Upper lobe of right lung (tissue), 1 donor: ENCODE results near the gene PNMA8A. TPM values are rescaled to one million over a fixed set of nuclear protein-coding genes. Genes with fewer than 3 reads are reported as not detected.

ENCODE experiments used
- ATAC-seq: fragments of 200-7000 bp; cut with Tn5 transposase; one replicate; pipeline ENCODE4 v1.9.1; 2020; ENCODE audit warnings: mild to moderate bottlenecking, moderate library complexity
- DNase-seq: peaks from one replicate; pipeline ENCODE4 v3.0.0-alpha.2; 2020
- H3K27ac ChIP-seq: fragments of 200-600 bp; one replicate; pipeline ENCODE4 v1.8.0; 2022
- H3K27me3 ChIP-seq: fragments of 200-600 bp; one replicate; pipeline ENCODE4 v1.8.0; 2022; ENCODE audit warnings: mild to moderate bottlenecking
- H3K36me3 ChIP-seq: fragments of 200-600 bp; one replicate; pipeline ENCODE4 v1.8.0; 2022
- H3K4me1 ChIP-seq: fragments of 200-600 bp; one replicate; pipeline ENCODE4 v1.8.0; 2022
- H3K4me3 ChIP-seq: fragments of 200-600 bp; one replicate; pipeline ENCODE4 v1.8.0; 2022; ENCODE audit warnings: mild to moderate bottlenecking
- H3K9me3 ChIP-seq: fragments of 200-600 bp; one replicate; pipeline ENCODE4 v1.8.0; 2022
- CTCF ChIP-seq: fragments of 200-600 bp; IDR thresholded peaks from one replicate; pipeline ENCODE4 v1.8.0; 2022; ENCODE audit warnings: antibody characterized with exemption
- intact Hi-C: fragments of 100-400 bp; cut with DNase I; formaldehyde crosslinking; loops from one replicate; pipeline ENCODE4 v1.11.0; 2022
- total RNA-seq: library from RNA; stranded (reverse); fragmentation: NEBNext Ultra II Directional; extraction: Animal tissue kit (Norgen Biotek cat#: 25700); gene quantifications from one replicate; pipeline ENCODE4 v1.2.1, GENCODE V29; 2021
- donor health status: DM: no; HTN: yes; CAD: no; lungs with severe emphysema.

Gene PNMA8A
- total RNA-seq, 1 donor from 2014 or later: 1.8 TPM

DNA sequence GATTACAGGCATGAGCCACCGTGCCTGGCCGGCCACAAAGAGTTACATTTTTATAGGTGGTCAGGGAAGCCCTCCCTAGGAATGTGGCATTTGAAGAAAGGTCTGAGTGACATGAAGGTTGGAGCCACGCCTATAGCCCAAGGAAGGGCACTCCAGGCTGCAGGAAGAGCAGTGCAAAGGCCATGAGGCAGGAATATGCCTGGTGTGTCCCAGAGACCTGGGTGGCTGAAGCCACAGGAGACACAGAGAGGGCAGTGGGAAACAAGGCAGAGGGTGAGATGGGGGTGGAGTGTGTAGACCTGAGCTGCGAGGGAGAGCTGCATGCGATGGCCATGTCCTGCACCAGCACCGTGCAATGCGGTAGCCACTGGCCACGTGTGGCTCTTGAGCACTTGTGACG lies 19.4 kb upstream of the PNMA8A start:
- intact Hi-C loops: no loop called here
- Histone ChIP-seq H3K36me3 (no peaks in the 10 kb centered on the region), H3K27ac (no peak overlapping the region), H3K27me3 (peaks cover 73% of the 10 kb centered on the region), H3K4me1 (peaks cover 37% of the 10 kb centered on the region), H3K9me3 (no peaks in the 10 kb centered on the region), H3K4me3 (no peak overlapping the region)
- no peak for DNase-seq
- ATAC-seq: no peak
- TF ChIP-seq CTCF: no peak

- Histone ChIP-seq H3K36me3 (no peaks in the 10 kb centered on the region), H3K4me3 (peak overlapping the region; percentile 16), H3K9me3 (no peaks in the 10 kb centered on the region), H3K27ac (peak overlapping the region; percentile 30), H3K4me1 (peaks cover 37% of the 10 kb centered on the region), H3K27me3 (peaks cover 65% of the 10 kb centered on the region)
- DNase-seq (peak; percentile 80), ATAC-seq (peak; percentile 73)
- intact Hi-C loops: loop anchor here (5.0 to 10.0 kb wide), 2 partner anchors 92 to 205 kb away; no protein-coding TSS in a partner anchor
- TF ChIP-seq CTCF: peak; percentile 39
These were observed 18.3 kb upstream of the PNMA8A start for GRCh38 chr19:46489445-46490272.

DNA sequence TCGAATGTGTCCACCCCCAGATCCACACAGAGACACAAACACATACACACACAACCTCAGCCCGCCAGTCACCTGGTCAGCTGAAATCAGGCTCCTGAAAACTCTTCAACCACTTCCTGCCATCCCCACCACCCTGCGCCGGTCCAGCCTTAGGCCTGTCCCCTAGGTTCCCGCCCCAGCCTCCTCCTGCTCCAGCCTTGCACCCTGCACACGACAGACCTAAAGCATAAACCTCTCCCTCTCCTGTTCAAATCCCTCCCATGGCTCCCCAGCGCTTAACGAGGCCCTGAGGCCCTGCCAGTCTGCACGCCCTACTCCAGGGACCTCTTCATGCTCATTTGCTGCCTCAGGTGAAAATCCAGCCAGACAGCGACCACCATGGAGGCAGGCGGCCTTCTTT lies 17.2 kb upstream of the PNMA8A start:
- H3K27me3 ChIP-seq: peaks cover 65% of the 10 kb centered on the region
- no peaks in the 10 kb centered on the region for H3K9me3 ChIP-seq
- DNase-seq (no peak), ATAC-seq (no peak)
- no peaks in the 10 kb centered on the region for H3K36me3 ChIP-seq
- intact Hi-C loops: loop anchor here (5.0 to 10.0 kb wide), 2 partner anchors 91 to 204 kb away; no protein-coding TSS in a partner anchor
- no peak for TF ChIP-seq CTCF
- H3K4me3 ChIP-seq: no peak overlapping the region
- H3K27ac ChIP-seq: no peak overlapping the region
- peaks cover 28% of the 10 kb centered on the region for H3K4me1 ChIP-seq

DNA sequence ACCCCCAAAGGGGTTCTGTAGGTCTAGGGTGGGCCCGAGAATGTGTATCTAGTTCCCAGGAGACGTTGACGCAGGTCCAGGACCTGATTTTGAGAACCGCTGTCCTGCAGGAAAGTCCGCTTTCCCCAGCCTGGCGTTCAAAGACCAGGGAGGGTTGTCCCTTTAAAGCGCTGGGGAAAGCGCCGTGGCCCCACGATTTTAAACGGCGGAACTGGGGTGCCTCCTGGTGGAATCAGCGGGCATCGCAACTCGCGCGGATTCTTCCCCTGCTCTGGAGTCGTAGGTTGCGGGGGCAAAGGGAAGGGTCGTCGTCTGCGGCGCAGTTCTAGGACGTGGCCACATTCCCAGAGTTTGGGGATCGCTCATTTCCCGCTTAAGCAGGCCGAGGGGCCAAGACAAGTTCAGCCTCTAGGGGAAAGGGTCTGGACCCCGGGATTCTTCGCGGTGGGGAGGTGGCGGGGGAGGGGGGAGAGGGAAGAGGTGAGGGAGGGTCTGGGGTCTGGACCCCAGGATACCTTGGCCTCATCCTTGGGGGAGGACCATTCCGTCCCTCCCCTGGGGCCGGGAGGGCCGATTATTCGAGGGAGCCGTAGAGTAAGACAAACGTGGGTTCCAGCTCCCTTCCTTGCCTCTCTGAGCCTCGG lies 16.6 kb upstream of the PNMA8A start:
- peak overlapping the region; percentile 29 for H3K4me3 ChIP-seq
- intact Hi-C loops: loop anchor here (5.0 to 10.0 kb wide), 2 partner anchors 91 to 203 kb away; no protein-coding TSS in a partner anchor
- H3K27me3 ChIP-seq: peaks cover 60% of the 10 kb centered on the region
- H3K36me3 ChIP-seq: no peaks in the 10 kb centered on the region
- peaks cover 22% of the 10 kb centered on the region for H3K4me1 ChIP-seq
- DNase-seq (peak; percentile 87), ATAC-seq (peak; percentile 81)
- no peaks in the 10 kb centered on the region for H3K9me3 ChIP-seq
- TF ChIP-seq CTCF: peak; percentile 90
- no peak overlapping the region for H3K27ac ChIP-seq

GRCh38 chr19:46487178-46487801 lies 15.9 kb upstream of the PNMA8A start:
- DNase-seq: no peak
- intact Hi-C loops: loop anchor here (5.0 to 10.0 kb wide), 2 partner anchors 90 to 202 kb away; no protein-coding TSS in a partner anchor

More at GRCh38 chr19:46487178-46487801, 15.9 kb upstream of the PNMA8A start:
- H3K4me3 ChIP-seq: peak overlapping the region; percentile 29
- no peak for TF ChIP-seq CTCF
- H3K36me3 ChIP-seq: no peaks in the 10 kb centered on the region
- H3K4me1 ChIP-seq: peaks cover 20% of the 10 kb centered on the region
- no peak for ATAC-seq
- H3K27ac ChIP-seq: no peak overlapping the region
- H3K27me3 ChIP-seq: peaks cover 54% of the 10 kb centered on the region
- H3K9me3 ChIP-seq: no peaks in the 10 kb centered on the region
